ENCODE measurements around the gene KCNMA1.

- no peak for TF ChIP-seq YY1 (IDR thresholded peaks at IDR 0.05; ENCODE audit: insufficient read depth, insufficient read length)
- TF ChIP-seq SUZ12 (IDR thresholded peaks at IDR 0.05; ENCODE audit: extremely low read depth, insufficient read depth, insufficient read length): no peak
Observed at GRCh38 chr10:77212632-77213031, 425.0 kb downstream of the KCNMA1 start.

Measured in NT2/D1 (cell line).